Hematopoietic multipotent progenitor cell treated with erythropoietin and hydrocortisone succinate and interleukin-3 and kit ligand, for 8 days (in vitro differentiated cells): Measurements from ENCODE around the gene GRIK1.
"Not testable (repeated sequence)": the region's sequence is repeated elsewhere in the genome, so short reads cannot be mapped to it uniquely, and the experiment has no call there.

Experiments
- DNase-seq: peaks from one replicate; pipeline ENCODE4 v3.0.0-alpha.2; 2015

The GRIK1 gene

GRCh38 chr21:29639366-29640079 lies 300.3 kb downstream of the GRIK1 start:
- DNase-seq = peak; percentile 42

- no peak for DNase-seq
These were observed 301.0 kb downstream of the GRIK1 start for GRCh38 chr21:29638761-29639327.

- DNase-seq = no peak
These were observed 301.7 kb downstream of the GRIK1 start for GRCh38 chr21:29638138-29638537.

- DNase-seq = no peak
These were observed 302.2 kb downstream of the GRIK1 start for GRCh38 chr21:29637553-29637952.

- DNase-seq = no peak
These were observed 302.7 kb downstream of the GRIK1 start for GRCh38 chr21:29637134-29637533.

- DNase-seq = no peak
These were observed 305.4 kb downstream of the GRIK1 start for GRCh38 chr21:29634418-29634817.

- no peak for DNase-seq
These were observed 306.0 kb downstream of the GRIK1 start for GRCh38 chr21:29633756-29634155.

GRCh38 chr21:29630441-29630840 lies 309.4 kb downstream of the GRIK1 start:
- no peak for DNase-seq

GRCh38 chr21:29627905-29628304 lies 311.9 kb downstream of the GRIK1 start:
- no peak for DNase-seq

GRCh38 chr21:29626801-29627470 lies 312.9 kb downstream of the GRIK1 start:
- DNase-seq = no peak

- DNase-seq = no peak
These were observed 313.8 kb downstream of the GRIK1 start for GRCh38 chr21:29625990-29626389.

- DNase-seq = no peak
These were observed 315.0 kb downstream of the GRIK1 start for GRCh38 chr21:29624776-29625175.

GRCh38 chr21:29621525-29621924 lies 318.3 kb downstream of the GRIK1 start:
- no peak for DNase-seq

- no peak for DNase-seq
These were observed 323.5 kb downstream of the GRIK1 start for GRCh38 chr21:29616209-29616751.

- DNase-seq = no peak
These were observed 325.9 kb downstream of the GRIK1 start for GRCh38 chr21:29613877-29614276.

- DNase-seq = no peak
These were observed 326.8 kb downstream of the GRIK1 start for GRCh38 chr21:29613021-29613420.

GRCh38 chr21:29610779-29611360 lies 328.9 kb downstream of the GRIK1 start:
- DNase-seq = no peak

- DNase-seq = no peak
These were observed 333.2 kb downstream of the GRIK1 start for GRCh38 chr21:29606613-29607012.

- not testable (repeated sequence) for DNase-seq
These were observed 334.6 kb downstream of the GRIK1 start for GRCh38 chr21:29605219-29605618.

- DNase-seq = no peak
These were observed 335.7 kb downstream of the GRIK1 start for GRCh38 chr21:29604076-29604475.

GRCh38 chr21:29601047-29601446 lies 338.7 kb downstream of the GRIK1 start:
- DNase-seq = no peak

GRCh38 chr21:29586696-29587095 lies 353.1 kb downstream of the GRIK1 start:
- DNase-seq = no peak

GRCh38 chr21:29585462-29585861 lies 354.3 kb downstream of the GRIK1 start:
- DNase-seq = no peak
